HG02973 (cell line): ENCODE results near the gene SEPTIN12.
"Not testable (repeated sequence)": the region's sequence is repeated elsewhere in the genome, so short reads cannot be mapped to it uniquely, and the experiment has no call there.

Experiments
- ATAC-seq: cut with Tn5 transposase; IDR thresholded peaks from one replicate; pipeline ENCODE4 v1.9.1; 2021; ENCODE audit warnings: moderate library complexity; ENCODE audit not compliant: unreplicated experiment

The SEPTIN12 gene

GRCh38 chr16:4760221-4760910, 27.8 kb downstream of the SEPTIN12 start:
- no peak for ATAC-seq

DNA sequence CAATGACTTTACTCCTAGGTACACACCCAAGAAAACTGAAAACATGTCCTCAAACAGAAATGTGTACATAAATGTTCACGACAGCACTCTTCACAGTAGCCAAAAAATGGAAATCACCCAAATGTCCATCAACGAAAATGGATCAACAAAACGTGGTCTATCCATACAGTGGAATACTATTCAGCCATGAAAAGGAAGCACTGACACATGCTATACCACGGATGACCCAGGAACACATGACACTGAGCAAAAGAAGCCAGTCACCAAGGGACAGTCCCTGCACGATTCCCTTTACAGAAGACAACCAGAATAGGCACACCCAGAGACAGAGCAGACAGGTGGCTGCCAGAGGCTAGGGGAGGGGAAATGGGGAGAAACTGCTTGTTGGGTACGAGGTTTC, 32.5 kb downstream of the SEPTIN12 start:
- ATAC-seq = no peak

DNA sequence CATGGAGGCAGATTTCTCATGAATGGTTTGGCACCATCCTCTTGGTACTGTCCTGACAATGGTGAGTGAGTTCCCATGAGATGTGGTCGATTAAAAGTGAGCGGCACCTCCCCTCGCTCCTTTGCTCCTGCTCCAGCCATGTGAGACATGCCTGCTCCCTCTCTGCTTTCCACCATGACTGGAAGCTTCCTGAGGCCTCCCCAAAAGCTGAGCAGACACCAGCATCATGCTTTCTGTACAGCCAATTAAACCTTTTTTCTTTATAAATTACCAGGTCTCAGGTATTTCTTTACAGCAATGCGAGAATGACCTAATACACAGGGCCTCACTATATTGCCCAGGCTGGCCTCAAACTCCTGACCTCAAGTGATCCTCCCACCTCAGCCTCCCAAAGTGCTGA, 33.3 kb downstream of the SEPTIN12 start:
- ATAC-seq = no peak

DNA sequence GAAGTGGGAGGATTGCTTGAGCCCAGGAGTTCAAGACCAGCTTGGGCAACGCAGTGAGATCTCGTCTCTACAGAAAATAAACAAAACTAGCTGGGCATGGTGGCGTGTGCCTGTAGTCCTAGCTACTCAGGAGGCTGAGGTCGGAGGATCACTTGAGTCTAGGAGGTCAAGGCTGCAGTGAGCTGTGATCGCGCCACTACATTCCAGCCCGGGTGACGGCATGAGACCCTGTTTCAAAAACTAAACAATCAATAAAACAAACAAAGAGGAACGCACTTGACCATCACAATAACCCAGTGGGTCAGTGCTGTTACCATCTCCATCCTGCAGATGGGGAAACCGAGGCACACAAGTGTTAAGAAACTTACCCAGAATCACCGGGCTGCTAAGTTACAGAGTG, 34.9 kb downstream of the SEPTIN12 start:
- ATAC-seq = no peak

GRCh38 chr16:4752351-4753100, 35.6 kb downstream of the SEPTIN12 start:
- no peak for ATAC-seq

DNA sequence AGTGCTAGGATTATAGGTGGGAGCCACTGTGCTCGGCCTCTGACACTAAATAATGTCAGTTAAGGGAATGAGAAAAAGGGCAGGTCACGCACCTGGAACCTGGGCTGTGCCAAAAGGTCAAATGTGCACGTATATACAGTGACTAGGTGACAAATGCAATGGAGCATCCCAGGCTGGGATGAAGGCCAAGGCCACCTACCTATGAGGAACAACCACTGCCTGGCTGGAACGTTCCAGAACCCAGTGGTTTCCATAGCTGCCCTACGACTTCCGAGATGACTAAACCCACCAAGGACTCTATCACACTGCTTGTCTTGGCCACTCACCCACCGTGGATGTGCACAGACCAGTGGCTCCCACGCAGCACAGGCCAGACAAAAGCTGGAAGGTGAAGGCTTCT, 37.2 kb downstream of the SEPTIN12 start:
- no peak for ATAC-seq

- ATAC-seq = no peak
These were observed 38.4 kb downstream of the SEPTIN12 start for GRCh38 chr16:4749700-4750257.

- no peak for ATAC-seq
These were observed 39.3 kb downstream of the SEPTIN12 start for GRCh38 chr16:4748682-4749411.

DNA sequence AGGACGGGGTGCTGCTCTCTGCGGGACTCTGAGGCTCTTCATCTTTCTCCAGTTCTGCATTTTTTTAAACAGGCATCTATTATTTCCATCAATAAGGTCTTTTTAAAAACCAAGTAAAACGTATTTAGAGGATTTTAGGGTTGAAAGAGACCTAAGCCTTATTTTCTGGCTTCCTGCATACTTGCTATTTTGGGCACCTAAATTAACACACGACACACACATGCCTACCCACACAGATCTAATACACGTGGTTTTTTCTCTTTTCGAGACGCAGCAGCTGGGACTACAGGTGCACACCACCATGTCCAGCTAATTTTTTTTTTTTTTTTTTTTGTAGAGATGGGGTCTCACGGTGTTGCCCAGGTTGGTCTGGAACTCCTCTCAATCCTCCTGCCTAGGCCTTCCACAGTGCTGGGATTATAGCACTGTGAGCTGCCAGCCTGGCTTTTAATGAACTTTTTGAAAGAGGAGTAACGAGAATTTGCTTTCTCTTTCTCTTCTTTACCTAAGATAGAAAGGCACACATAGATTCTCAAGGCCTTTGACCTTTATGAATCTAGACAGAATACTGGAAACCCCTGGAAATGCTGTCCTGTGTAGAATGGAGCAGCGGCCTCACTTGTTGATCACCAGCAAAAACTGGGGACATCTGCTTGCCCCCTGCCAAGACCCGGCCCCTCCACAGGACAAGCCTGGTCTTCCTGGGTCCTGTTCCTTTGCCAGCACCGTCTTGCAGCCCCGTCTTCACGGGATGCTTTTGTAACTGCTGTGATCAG, 40.1 kb downstream of the SEPTIN12 start:
- ATAC-seq = no peak

DNA sequence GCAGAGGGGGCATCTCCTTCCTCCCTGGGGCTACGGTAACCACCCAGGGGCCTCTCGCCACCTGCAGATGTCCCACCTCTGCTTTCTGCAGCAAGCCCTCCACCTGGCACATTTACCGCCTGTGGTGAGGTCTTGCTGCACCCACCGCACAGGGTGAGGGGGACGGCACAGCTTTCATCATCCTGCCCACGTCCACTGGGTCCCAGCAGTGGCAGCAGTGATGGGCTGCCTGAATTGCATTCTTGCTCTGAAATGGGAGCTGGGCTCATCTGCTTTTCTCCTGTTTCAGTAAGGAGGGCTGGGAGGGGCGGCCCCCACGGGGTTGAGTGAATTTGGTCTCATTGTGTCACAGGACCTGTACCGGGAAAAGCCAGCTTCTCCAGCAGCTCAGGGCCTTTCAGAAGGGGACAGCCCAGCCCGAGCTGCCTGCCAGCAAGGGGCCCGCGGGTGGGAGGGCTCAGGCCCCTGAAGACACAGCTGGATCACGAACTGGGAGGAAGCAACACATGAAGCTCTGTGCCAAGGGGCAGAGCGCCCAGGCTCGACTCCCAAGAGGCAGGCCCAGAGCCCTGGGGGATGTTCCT, 41.1 kb downstream of the SEPTIN12 start:
- ATAC-seq = no peak

DNA sequence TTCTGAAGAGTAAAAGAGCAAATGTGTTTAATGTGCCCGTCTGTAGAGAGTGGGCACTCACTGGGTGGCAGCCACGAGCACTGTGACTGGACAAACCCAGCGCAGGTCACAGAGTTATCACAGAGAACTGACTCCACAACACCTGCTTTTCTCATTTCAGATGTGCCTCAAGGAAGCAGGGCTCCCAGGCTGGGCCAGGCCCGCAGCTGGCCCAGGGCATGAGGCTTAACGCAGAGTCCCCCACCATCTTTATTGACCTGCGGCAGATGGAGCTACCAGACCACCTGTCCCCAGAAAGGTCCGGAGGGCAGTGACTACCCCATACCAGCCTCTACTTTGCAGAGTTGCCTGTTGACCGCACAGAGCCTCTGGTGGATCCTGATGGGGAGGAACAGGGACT, 41.9 kb downstream of the SEPTIN12 start:
- no peak for ATAC-seq

- ATAC-seq = no peak
These were observed 42.9 kb downstream of the SEPTIN12 start for GRCh38 chr16:4745274-4745569.

DNA sequence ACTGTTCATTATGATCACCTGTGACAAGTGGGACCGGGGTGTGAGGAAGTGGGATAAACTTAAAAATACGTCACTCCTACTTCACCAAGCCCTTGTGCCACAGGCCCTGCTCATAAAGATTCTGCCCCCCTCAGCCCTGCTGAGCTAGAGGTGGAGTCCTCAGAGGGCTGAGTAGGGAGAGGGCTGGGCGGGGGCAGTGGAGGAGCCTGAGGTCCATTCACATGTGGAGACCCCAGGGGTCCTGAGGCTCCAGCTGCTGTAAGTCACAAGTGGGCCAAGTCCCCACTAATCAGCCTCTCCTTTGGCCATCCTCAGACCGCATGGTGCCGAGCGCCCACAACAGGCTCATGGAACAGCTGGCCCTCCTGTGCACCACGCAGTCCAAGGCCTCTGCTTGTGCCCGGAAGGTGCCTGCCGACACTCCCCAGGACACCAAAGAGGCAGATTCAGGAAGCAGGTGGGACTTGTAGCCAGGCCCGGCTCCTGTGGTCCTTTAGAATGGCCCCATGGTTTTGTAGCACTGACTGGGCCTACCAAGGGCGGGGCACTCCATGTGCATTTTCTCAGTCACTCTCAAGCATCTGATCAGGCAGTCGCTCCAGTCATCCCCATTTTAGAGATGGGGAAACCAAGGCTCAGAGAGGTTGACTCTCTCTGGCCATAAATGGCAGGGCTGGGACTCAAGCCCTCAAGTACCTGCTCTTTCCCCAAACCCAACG, 43.4 kb downstream of the SEPTIN12 start:
- ATAC-seq = no peak

- no peak for ATAC-seq
These were observed 44.8 kb downstream of the SEPTIN12 start for GRCh38 chr16:4743226-4743878.

- not testable (repeated sequence) for ATAC-seq
These were observed 49.8 kb downstream of the SEPTIN12 start for GRCh38 chr16:4738370-4738769.

DNA sequence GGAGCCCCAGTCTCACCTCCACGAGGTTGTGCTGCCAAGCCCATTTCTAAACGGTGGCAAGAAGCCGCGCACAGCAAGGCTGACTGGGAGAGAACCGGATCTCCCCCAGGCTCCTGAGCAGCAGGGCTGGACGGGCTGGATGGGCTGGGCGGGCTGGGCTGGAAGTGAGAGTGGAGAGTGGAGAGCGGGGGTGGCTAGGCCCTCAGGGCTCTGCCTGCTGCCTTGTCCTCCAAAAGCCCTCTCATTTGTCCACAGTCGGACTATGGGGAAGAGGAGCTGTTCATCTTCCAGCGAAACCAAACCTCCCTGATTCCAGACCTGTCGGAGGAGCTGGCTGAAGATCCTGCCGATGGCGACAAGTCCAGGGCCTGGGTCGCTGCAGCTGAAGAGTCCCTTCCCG, 50.6 kb downstream of the SEPTIN12 start:
- ATAC-seq = no peak

GRCh38 chr16:4736546-4736945, 51.6 kb downstream of the SEPTIN12 start:
- ATAC-seq = no peak

- peak; percentile 43 for ATAC-seq
These were observed 53.2 kb downstream of the SEPTIN12 start for GRCh38 chr16:4734730-4735535.
